ENCODE measurements around the gene GAGE10. TPM values are rescaled to one million over a fixed set of nuclear protein-coding genes. Genes with fewer than 3 reads are reported as not detected.
A peak's percentile ranks its signal among the peaks of the same experiment; 100 is the strongest.

Gene GAGE10
- total RNA-seq, 6 experiments from 2014 or later, result not detected

GRCh38 chrX:49257846-49258748 is 45.3 kb upstream of the GAGE10 start:
- peak in 2 of 4 donors; percentile 5 to 22 for ATAC-seq
- no peaks in the 10 kb centered on the region for H3K4me1 ChIP-seq
- 42% methylated on average over 4 of the region's 20 CpGs for WGBS (ENCODE audit: insufficient coverage, low coverage, low lambda C conversion rate, missing lambda C conversion rate)

DNA sequence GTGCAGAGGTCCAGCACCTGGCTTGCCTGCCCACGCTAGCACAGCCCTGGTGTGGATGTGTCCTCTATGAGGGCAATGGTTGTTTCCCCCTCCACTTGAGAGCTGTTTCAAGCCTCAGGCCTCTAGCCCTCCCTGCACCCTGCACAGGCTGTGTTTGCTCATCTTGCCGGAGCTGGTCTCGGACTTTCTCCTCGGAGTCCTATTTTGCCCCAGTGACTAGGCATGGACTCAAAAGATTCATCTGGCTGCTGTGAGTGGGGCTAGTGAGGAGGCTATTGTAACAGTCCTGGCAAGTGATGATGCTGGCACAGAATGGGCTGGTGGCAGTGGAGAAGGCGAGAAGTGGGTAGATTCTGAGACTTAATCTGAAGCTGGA is 44.7 kb upstream of the GAGE10 start:
- DNase-seq (no peak), ATAC-seq (peak in 3 of 4 donors; percentile 31 to 61 (median 58))
- Histone ChIP-seq H3K36me3 (no peaks in the 10 kb centered on the region), H3K27ac (no peak overlapping the region), H3K27me3 (no peaks in the 10 kb centered on the region), H3K4me1 (no peaks in the 10 kb centered on the region), H3K4me3 (no peak overlapping the region), H3K9me3 (no peaks in the 10 kb centered on the region)
- TF ChIP-seq CTCF (IDR thresholded peaks at IDR 0.05), result no peak
- no peak for TF ChIP-seq POLR2A (IDR thresholded peaks at IDR 0.05)
- 41% methylated on average over 3 of the region's 5 CpGs for WGBS (ENCODE audit: insufficient coverage, low coverage, low lambda C conversion rate, missing lambda C conversion rate)
- intact Hi-C loops (cut with DNase I), result no loop called here

More at GRCh38 chrX:49257846-49258748, 45.3 kb upstream of the GAGE10 start:
- intact Hi-C loops (cut with DNase I), result no loop called here
- no peak for DNase-seq
- no peak for TF ChIP-seq POLR2A (IDR thresholded peaks at IDR 0.05)
- no peak for TF ChIP-seq CTCF (IDR thresholded peaks at IDR 0.05)
- Histone ChIP-seq H3K27me3 (no peaks in the 10 kb centered on the region), H3K27ac (no peak overlapping the region), H3K36me3 (no peaks in the 10 kb centered on the region), H3K4me3 (no peak overlapping the region), H3K9me3 (no peaks in the 10 kb centered on the region)

DNA sequence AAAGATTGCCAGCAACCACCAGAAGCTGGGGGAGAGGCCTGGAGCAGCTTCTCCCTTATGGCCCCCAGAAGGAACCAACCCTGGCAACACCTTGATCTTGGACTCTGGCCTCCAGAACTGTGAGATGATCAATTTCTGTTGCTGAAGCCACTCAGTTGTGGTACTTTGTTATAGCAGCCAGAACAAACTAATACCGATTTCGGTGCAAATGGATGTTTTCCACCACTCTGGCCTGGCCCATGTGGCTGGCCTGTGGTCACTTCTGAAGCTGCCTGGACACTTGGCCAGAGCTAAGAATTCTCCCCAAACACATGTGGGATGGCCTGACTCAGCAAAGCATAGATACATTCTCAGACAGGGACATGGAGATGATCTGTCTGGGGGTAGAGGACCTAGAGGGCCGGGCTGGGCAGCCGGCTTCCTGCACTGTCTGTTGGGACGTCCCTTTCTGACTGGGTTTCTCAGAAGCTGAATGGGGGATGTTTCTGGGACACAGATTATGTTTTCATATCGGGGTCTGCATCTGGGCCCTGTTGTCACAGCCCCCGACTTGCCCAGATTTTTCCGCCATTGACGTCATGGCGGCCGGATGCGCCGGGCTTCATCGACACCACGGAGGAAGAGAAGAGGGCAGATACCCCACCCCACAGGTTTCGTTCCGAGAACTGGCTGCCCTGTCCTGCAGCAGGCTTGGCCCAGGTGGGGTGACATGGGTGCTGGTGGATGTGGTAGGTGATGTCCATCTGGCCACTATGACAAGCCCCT is 43.0 kb upstream of the GAGE10 start:
- Histone ChIP-seq H3K36me3 (no peaks in the 10 kb centered on the region), H3K4me1 (no peaks in the 10 kb centered on the region), H3K27ac (no peak overlapping the region), H3K9me3 (no peaks in the 10 kb centered on the region), H3K4me3 (no peak overlapping the region), H3K27me3 (no peaks in the 10 kb centered on the region)
- no peak for TF ChIP-seq POLR2A (IDR thresholded peaks at IDR 0.05)
- no peak for TF ChIP-seq CTCF (IDR thresholded peaks at IDR 0.05)
- no peak for DNase-seq
- no peak for ATAC-seq
- intact Hi-C loops (cut with DNase I), result no loop called here
- WGBS (ENCODE audit: insufficient coverage, low coverage, low lambda C conversion rate, missing lambda C conversion rate), result 75% methylated on average over 2 of the region's 17 CpGs

- Histone ChIP-seq H3K36me3 (no peaks in the 10 kb centered on the region), H3K27me3 (no peaks in the 10 kb centered on the region), H3K4me3 (no peak overlapping the region), H3K27ac (no peak overlapping the region), H3K9me3 (no peaks in the 10 kb centered on the region), H3K4me1 (no peaks in the 10 kb centered on the region)
- no peak for TF ChIP-seq POLR2A (IDR thresholded peaks at IDR 0.05)
- TF ChIP-seq CTCF (IDR thresholded peaks at IDR 0.05), result no peak
- ATAC-seq, result no peak
- intact Hi-C loops (cut with DNase I), result no loop called here
- WGBS (ENCODE audit: insufficient coverage, low coverage, low lambda C conversion rate, missing lambda C conversion rate), result 28% methylated on average over 1 of the region's 1 CpG
- no peak for DNase-seq
Measured at GRCh38 chrX:49262603-49263002, 40.8 kb upstream of the GAGE10 start.

Measured in right lobe of liver (tissue), 6 donors.